GM21360 (cell line): ENCODE results near the gene FRMD4A.
"Not testable (repeated sequence)": the region's sequence is repeated elsewhere in the genome, so short reads cannot be mapped to it uniquely, and the experiment has no call there.

ENCODE experiments used
- ATAC-seq: cut with Tn5 transposase; IDR thresholded peaks from one replicate; pipeline ENCODE4 v1.9.1; 2021; ENCODE audit warnings: mild to moderate bottlenecking, moderate library complexity; ENCODE audit not compliant: unreplicated experiment

FRMD4A gene

GRCh38 chr10:14156104-14156503 lies 174.6 kb downstream of the FRMD4A start:
- no peak for ATAC-seq

- no peak for ATAC-seq
Measured at GRCh38 chr10:14153570-14154055, 177.1 kb downstream of the FRMD4A start.

- ATAC-seq: no peak
Measured at GRCh38 chr10:14151571-14151970, 179.2 kb downstream of the FRMD4A start.

GRCh38 chr10:14150526-14150925 lies 180.2 kb downstream of the FRMD4A start:
- ATAC-seq: no peak

GRCh38 chr10:14146501-14146900 lies 184.2 kb downstream of the FRMD4A start:
- no peak for ATAC-seq

GRCh38 chr10:14146025-14146424 lies 184.7 kb downstream of the FRMD4A start:
- no peak for ATAC-seq

GRCh38 chr10:14144451-14144850 lies 186.3 kb downstream of the FRMD4A start:
- ATAC-seq: no peak

- ATAC-seq: no peak
Measured at GRCh38 chr10:14142606-14143250, 188.0 kb downstream of the FRMD4A start.

GRCh38 chr10:14141283-14141682 lies 189.4 kb downstream of the FRMD4A start:
- ATAC-seq: no peak

- no peak for ATAC-seq
Measured at GRCh38 chr10:14137391-14137790, 193.3 kb downstream of the FRMD4A start.

GRCh38 chr10:14135196-14135595 lies 195.5 kb downstream of the FRMD4A start:
- ATAC-seq: not testable (repeated sequence)

- no peak for ATAC-seq
Measured at GRCh38 chr10:14134275-14134674, 196.4 kb downstream of the FRMD4A start.

- ATAC-seq: no peak
Measured at GRCh38 chr10:14131261-14131960, 199.3 kb downstream of the FRMD4A start.

- ATAC-seq: no peak
Measured at GRCh38 chr10:14129770-14130169, 201.0 kb downstream of the FRMD4A start.

- no peak for ATAC-seq
Measured at GRCh38 chr10:14128519-14128918, 202.2 kb downstream of the FRMD4A start.

GRCh38 chr10:14126697-14127440 lies 203.9 kb downstream of the FRMD4A start:
- ATAC-seq: no peak

GRCh38 chr10:14125564-14125963 lies 205.2 kb downstream of the FRMD4A start:
- ATAC-seq: no peak

- no peak for ATAC-seq
Measured at GRCh38 chr10:14124941-14125340, 205.8 kb downstream of the FRMD4A start.

GRCh38 chr10:14123139-14123538 lies 207.6 kb downstream of the FRMD4A start:
- no peak for ATAC-seq

GRCh38 chr10:14120812-14121211 lies 209.9 kb downstream of the FRMD4A start:
- no peak for ATAC-seq

- ATAC-seq: no peak
Measured at GRCh38 chr10:14118953-14119352, 211.8 kb downstream of the FRMD4A start.

- ATAC-seq: no peak
Measured at GRCh38 chr10:14116837-14117236, 213.9 kb downstream of the FRMD4A start.
